SK-N-SH treated with all-trans-retinoic acid at 6 μM for 48 hours (cell line): ENCODE results near the gene PGPEP1.

ENCODE experiments used
- ATAC-seq: fragments of 200-7000 bp; cut with Tn5 transposase; 3 replicates; pipeline ENCODE4 v1.9.1; 2020; ENCODE audit warnings: mild to moderate bottlenecking, moderate library complexity
- ARNTL ChIP-seq: fragments of 450-650 bp; formaldehyde crosslinking; IDR thresholded peaks from 2 replicates; pipeline ENCODE4 v1.5.0; 2020; ENCODE audit warnings: low read depth, mild to moderate bottlenecking, moderate library complexity, borderline replicate concordance
- BACH2 ChIP-seq: fragments of 250-450 bp; sonication (Bioruptor Pico); IDR thresholded peaks from 2 replicates; pipeline ENCODE4 v1.9.0; 2021; ENCODE audit warnings: mild to moderate bottlenecking, borderline replicate concordance
- CREB5 ChIP-seq: fragments of 250-450 bp; sonication (Bioruptor Pico); IDR thresholded peaks from 2 replicates; pipeline ENCODE4 v1.5.1; 2020; ENCODE audit warnings: low read depth, mild to moderate bottlenecking, moderate library complexity
- CSDC2 ChIP-seq: fragments of 250-450 bp; sonication (Bioruptor Pico); IDR thresholded peaks from 2 replicates; pipeline ENCODE4 v1.5.0; 2020; ENCODE audit warnings: mild to moderate bottlenecking, moderate library complexity
- CSRNP3 ChIP-seq: fragments of 250-450 bp; sonication (Bioruptor Pico); IDR thresholded peaks from 2 replicates; pipeline ENCODE4 v1.5.1; 2021; ENCODE audit warnings: mild to moderate bottlenecking, moderate library complexity
- ESRRG ChIP-seq: fragments of 250-450 bp; sonication (Bioruptor Pico); IDR thresholded peaks from 2 replicates; pipeline ENCODE4 v1.6.1; 2021; ENCODE audit warnings: mild to moderate bottlenecking
- GLIS3 ChIP-seq: fragments of 250-450 bp; sonication (Bioruptor Pico); IDR thresholded peaks from 2 replicates; pipeline ENCODE4 v1.5.0; 2020; ENCODE audit warnings: mild to moderate bottlenecking, moderate library complexity
- ISL1 ChIP-seq: fragments of 250-450 bp; sonication (Bioruptor Pico); IDR thresholded peaks from 2 replicates; pipeline ENCODE4 v2.1.2; 2022; ENCODE audit warnings: mild to moderate bottlenecking, moderate library complexity
- PATZ1 ChIP-seq: fragments of 250-450 bp; sonication (Bioruptor Pico); IDR thresholded peaks from 2 replicates; pipeline ENCODE4 v1.8.0; 2020; ENCODE audit warnings: mild to moderate bottlenecking, moderate library complexity, borderline replicate concordance
- POU6F1 ChIP-seq: fragments of 250-450 bp; sonication (Bioruptor Pico); IDR thresholded peaks from 2 replicates; pipeline ENCODE4 v1.8.0; 2021; ENCODE audit warnings: low read depth, mild to moderate bottlenecking, moderate library complexity, borderline replicate concordance
- PPARA ChIP-seq: fragments of 250-450 bp; sonication (Bioruptor Pico); IDR thresholded peaks from 2 replicates; pipeline ENCODE4 v1.5.0; 2020; ENCODE audit warnings: mild to moderate bottlenecking, borderline replicate concordance
- RARB ChIP-seq: fragments of 250-450 bp; sonication (Bioruptor Pico); IDR thresholded peaks from 2 replicates; pipeline ENCODE4 v1.8.0; 2021; ENCODE audit warnings: mild to moderate bottlenecking, moderate library complexity
- SNAI2 ChIP-seq: fragments of 250-450 bp; sonication (Bioruptor Pico); IDR thresholded peaks from 2 replicates; pipeline ENCODE4 v1.5.0; 2020; ENCODE audit warnings: mild to moderate bottlenecking, moderate library complexity
- TCF4 ChIP-seq: fragments of 250-450 bp; sonication (Bioruptor Pico); IDR thresholded peaks from 2 replicates; pipeline ENCODE4 v1.8.0; 2021; ENCODE audit warnings: mild to moderate bottlenecking, moderate library complexity, borderline replicate concordance
- TOX ChIP-seq: fragments of 250-450 bp; sonication (Bioruptor Pico); IDR thresholded peaks from 2 replicates; pipeline ENCODE4 v1.8.0; 2021; ENCODE audit warnings: mild to moderate bottlenecking, moderate library complexity, borderline replicate concordance
- TSHZ2 ChIP-seq: fragments of 250-450 bp; sonication (Bioruptor Pico); IDR thresholded peaks from 2 replicates; pipeline ENCODE4 v1.5.0; 2020; ENCODE audit warnings: mild to moderate bottlenecking, moderate library complexity
- ZFP3 ChIP-seq: fragments of 250-450 bp; sonication (Bioruptor Pico); IDR thresholded peaks from 2 replicates; pipeline ENCODE4 v1.5.0; 2020; ENCODE audit warnings: mild to moderate bottlenecking, moderate library complexity
- ZFP30 ChIP-seq: fragments of 450-650 bp; formaldehyde crosslinking; IDR thresholded peaks from 2 replicates; pipeline ENCODE4 v1.5.0; 2022; ENCODE audit warnings: mild to moderate bottlenecking, moderate library complexity
- ZNF70 ChIP-seq: fragments of 450-650 bp; formaldehyde crosslinking; IDR thresholded peaks from 2 replicates; pipeline ENCODE4 v1.5.0; 2020; ENCODE audit warnings: mild to moderate bottlenecking, moderate library complexity
- ZNF8 ChIP-seq: fragments of 450-650 bp; formaldehyde crosslinking; IDR thresholded peaks from 2 replicates; pipeline ENCODE4 v1.5.0; 2020; ENCODE audit warnings: mild to moderate bottlenecking, moderate library complexity

PGPEP1 gene

GRCh38 chr19:18349524-18350128 lies 9.2 kb downstream of the PGPEP1 start:
- ATAC-seq = peak; percentile 89
- TF ChIP-seq PPARA (CRISPR knock-in tag) = no peak
- no peak for TF ChIP-seq BACH2 (CRISPR knock-in tag)
- TF ChIP-seq, all 23 proteins: peak for 0

- TF ChIP-seq ZFP30 (no peak), BACH2 (CRISPR knock-in tag) (no peak), GLIS3 (CRISPR knock-in tag) (no peak), TSHZ2 (CRISPR knock-in tag) (no peak), CREB5 (CRISPR knock-in tag) (no peak), ZNF8 (CRISPR knock-in tag) (no peak)
- TF ChIP-seq, all 23 proteins: peak for 0
- no peak for ATAC-seq
Observed at GRCh38 chr19:18350490-18350889, 10.1 kb downstream of the PGPEP1 start.

- TF ChIP-seq CSDC2 (no peak), GLIS3 (CRISPR knock-in tag) (no peak), ESRRG (CRISPR knock-in tag) (no peak), ZFP30 (no peak), ZNF70 (CRISPR knock-in tag) (no peak), BACH2 (CRISPR knock-in tag) (no peak), POU6F1 (CRISPR knock-in tag) (no peak), PATZ1 (CRISPR knock-in tag) (no peak), ISL1 (CRISPR knock-in tag) (no peak), CREB5 (CRISPR knock-in tag) (no peak), ZNF8 (CRISPR knock-in tag) (no peak), RARB (CRISPR knock-in tag) (no peak), CSRNP3 (CRISPR knock-in tag) (no peak), ZFP3 (no peak), ARNTL (no peak), TCF4 (CRISPR knock-in tag) (no peak), TOX (CRISPR knock-in tag) (no peak), SNAI2 (CRISPR knock-in tag) (no peak)
- TF ChIP-seq, all 23 proteins: peak for 0
- ATAC-seq = no peak
Observed at GRCh38 chr19:18351544-18351943, 11.1 kb downstream of the PGPEP1 start.
